HepG2 (cell line): Measurements from ENCODE around the gene ANGPTL2. TPM values are rescaled to one million over a fixed set of nuclear protein-coding genes. Genes with fewer than 3 reads are reported as not detected.
A peak's percentile ranks its signal among the peaks of the same experiment; 100 is the strongest.

Source experiments
- ATAC-seq: fragments of 200-7000 bp; cut with Tn5 transposase; 3 replicates; pipeline ENCODE4 v1.9.1; 2020; ENCODE audit warnings: mild to moderate bottlenecking, moderate library complexity
- BruUV-seq: library from RNA; stranded (reverse); fragments of 400-500 nt; replicated peaks from 2 replicates; lab custom pipeline; 2021; lab: Mats Ljungman, UMichigan
- CTCF ChIA-PET: fragments of 300-600 bp; formaldehyde crosslinking; extraction: SDS; loops from one replicate; lab custom pipeline; 2021; ENCODE audit warnings: low total read pairs, inconsistent platforms, low intra/inter-chr PET ratio; lab: Yijun Ruan, JAX
- POLR2A ChIA-PET: fragments of 350-600 bp; sonication (Branson Sonifier 250); formaldehyde crosslinking; loops from one replicate; lab custom pipeline; 2020; ENCODE audit warnings: antibody characterized with exemption, inconsistent platforms; lab: Yijun Ruan, JAX
- DNase-seq: peaks from one replicate; pipeline ENCODE4 v3.0.0-alpha.2; 2015; ENCODE audit warnings: low spot score
- FAIRE-seq: peaks from 3 replicates; lab custom pipeline; 2011; peaks lifted over from hg19 to GRCh38; lab: Jason Lieb, UNC
- H2AFZ ChIP-seq: one replicate; pipeline ENCODE4 v1.6.1; 2011; ENCODE audit warnings: low read length, inconsistent platforms
- H3K27ac ChIP-seq: fragments of 300-600 bp; 3 replicates; pipeline ENCODE4 v1.8.0; 2011; ENCODE audit warnings: mixed run types, mild to moderate bottlenecking, mixed read lengths, low read length, inconsistent platforms; ENCODE audit not compliant: insufficient read depth; ENCODE audit errors: extremely low read length
- H3K27me3 ChIP-seq, 2 experiments: fragments of 200-600 bp in 1 of 2; 2 replicates in 1 of 2; 3 replicates in 1 of 2; pipeline versions ENCODE4 v1.6.0 to v1.8.0; 2011; ENCODE audit warnings: low read length in 2 of 2, mild to moderate bottlenecking in 2 of 2, moderate library complexity in 2 of 2, inconsistent platforms in 1 of 2; ENCODE audit not compliant: insufficient read depth in 2 of 2, control insufficient read depth in 1 of 2
- H3K36me3 ChIP-seq, 2 experiments: fragments of 200-600 bp in 1 of 2; replicated peaks in 1 of 2; 2 replicates in 1 of 2; 3 replicates in 1 of 2; pipeline versions ENCODE4 v1.5.1 to v1.8.0; 2011; ENCODE audit warnings: low read length in 2 of 2, inconsistent platforms in 1 of 2; ENCODE audit not compliant: insufficient read depth in 2 of 2, control insufficient read depth in 1 of 2
- H3K4me1 ChIP-seq: 2 replicates; pipeline ENCODE4 v1.5.1; 2012; ENCODE audit warnings: low read length, inconsistent platforms; ENCODE audit not compliant: insufficient read depth
- H3K4me2 ChIP-seq: 2 replicates; pipeline ENCODE4 v1.6.0; 2011; ENCODE audit warnings: low read depth, low read length, inconsistent platforms
- H3K4me3 ChIP-seq, 3 experiments: fragments of 200-600 bp in 1 of 3; sonication (generic), shearing (Covaris generic) in 1 of 3; replicated peaks in 1 of 3; 2 replicates each; pipeline ENCODE4 v1.5.1; 2011 to 2016; ENCODE audit warnings: low read length in 3 of 3, inconsistent platforms in 2 of 3, low read depth in 2 of 3, mild to moderate bottlenecking in 2 of 3, control low read depth in 1 of 3, mixed read lengths in 1 of 3; ENCODE audit not compliant: insufficient read depth in 1 of 3
- H3K79me2 ChIP-seq: one replicate; pipeline ENCODE4 v1.6.1; 2011; ENCODE audit warnings: low read length, inconsistent platforms; ENCODE audit not compliant: insufficient read depth
- H3K9ac ChIP-seq: 2 replicates; pipeline ENCODE4 v1.6.0; 2011; ENCODE audit warnings: mild to moderate bottlenecking, low read depth, low read length, inconsistent platforms; ENCODE audit not compliant: insufficient read depth
- H3K9me3 ChIP-seq: 2 replicates; pipeline ENCODE4 v1.5.1; 2012; ENCODE audit warnings: mild to moderate bottlenecking, low read length
- H4K20me1 ChIP-seq: 2 replicates; pipeline ENCODE4 v1.6.0; 2011; ENCODE audit warnings: inconsistent platforms, mild to moderate bottlenecking, low read length, moderate library complexity; ENCODE audit not compliant: insufficient read depth
- CENPX ChIP-seq: sonication (generic); formaldehyde crosslinking; IDR thresholded peaks from 2 replicates; pipeline ENCODE4 v1.9.0; 2021; ENCODE audit warnings: mild to moderate bottlenecking, missing genetic modification reagents, moderate library complexity
- HOXA3 ChIP-seq: sonication (generic); formaldehyde crosslinking; IDR thresholded peaks from 2 replicates; pipeline ENCODE4 v1.5.0; 2020; ENCODE audit warnings: missing genetic modification reagents
- MXD1 ChIP-seq: sonication (generic); formaldehyde crosslinking; IDR thresholded peaks from 2 replicates; pipeline ENCODE4 v1.4.0; 2020; ENCODE audit warnings: mild to moderate bottlenecking, missing genetic modification reagents
- NCOA1 ChIP-seq: sonication (generic); formaldehyde crosslinking; IDR thresholded peaks from 2 replicates; pipeline ENCODE4 v1.9.0; 2021; ENCODE audit warnings: missing genetic modification reagents
- NFIB ChIP-seq: sonication (generic); formaldehyde crosslinking; IDR thresholded peaks from 2 replicates; pipeline ENCODE4 v1.9.0; 2021; ENCODE audit warnings: missing genetic modification reagents, mild to moderate bottlenecking, borderline replicate concordance
- PHF21A ChIP-seq: sonication (generic); formaldehyde crosslinking; IDR thresholded peaks from 2 replicates; pipeline ENCODE4 v1.5.0; 2020; ENCODE audit warnings: mild to moderate bottlenecking, missing genetic modification reagents
- TEAD3 ChIP-seq: optimal IDR thresholded peaks from 2 replicates; pipeline ENCODE3; 2016; ENCODE audit warnings: borderline replicate concordance
- TRIM24 ChIP-seq: sonication (generic); formaldehyde crosslinking; IDR thresholded peaks from 2 replicates; pipeline ENCODE4 v1.8.0; 2022; ENCODE audit warnings: mild to moderate bottlenecking, missing genetic modification reagents
- ZFP90 ChIP-seq: sonication (generic); formaldehyde crosslinking; IDR thresholded peaks from 2 replicates; pipeline ENCODE4 v1.8.0; 2022; ENCODE audit warnings: missing genetic modification reagents, mild to moderate bottlenecking, inconsistent platforms, borderline replicate concordance
- ZNF572 ChIP-seq: sonication (generic); formaldehyde crosslinking; IDR thresholded peaks from 2 replicates; pipeline ENCODE4 v1.5.1; 2020; ENCODE audit warnings: mild to moderate bottlenecking, missing genetic modification reagents
- WGBS: methylation state at CpG from one replicate; pipeline ENCODE4 v1.1.6; 2017; ENCODE audit warnings: low lambda C conversion rate; 5-methylcytosine and 5-hydroxymethylcytosine counted together
- in situ Hi-C: cut with HindIII; loops from 2 replicates; pipeline ENCODE4 v1.10.0; 2017; ENCODE audit warnings: low pct_unique_long_range_greater_than_20kb; ENCODE audit not compliant: extremely low pct_ligation_motif_present
- intact Hi-C: fragments of 100-400 bp; cut with micrococcal nuclease; formaldehyde crosslinking; loops from one replicate; pipeline ENCODE4 v1.10.0; 2022; ENCODE audit not compliant: unreplicated experiment
- polyA plus RNA-seq, 8 experiments: library from polyadenylated mRNA; depleted of rRNA in 3 of 8; stranded (reverse) in 7 of 8; unstranded in 1 of 8; fragments of >200 nt; fragmentation: Illumina TruSeq in 4 of 8; extraction: Trizol in 4 of 8; gene quantifications; 2 replicates each; pipeline versions ENCODE4 v1.2.1 to v1.2.3, GENCODE V29; 2011 to 2016; ENCODE audit warnings: low read depth in 4 of 8, missing spikeins in 1 of 8, mixed read lengths in 1 of 8; ENCODE audit not compliant: insufficient read depth in 1 of 8
- total RNA-seq, 5 experiments: library from RNA; depleted of rRNA; stranded (reverse); fragments of >200 nt; fragmentation: Illumina TruSeq; extraction: Trizol; gene quantifications; 2 replicates each; pipeline ENCODE4 v1.2.3, GENCODE V29; 2016; ENCODE audit warnings: low read depth in 1 of 5
- TF ChIP-seq, protein P1 (sequence below): sonication (generic); formaldehyde crosslinking; IDR thresholded peaks from 2 replicates; pipeline ENCODE4 v1.5.1; 2020; ENCODE audit warnings: mild to moderate bottlenecking, missing genetic modification reagents, moderate library complexity
- TF ChIP-seq, protein P2 (sequence below): sonication (generic); formaldehyde crosslinking; IDR thresholded peaks from 2 replicates; pipeline ENCODE4 v1.8.1; 2023; ENCODE audit warnings: mild to moderate bottlenecking, moderate library complexity, missing genetic modification reagents
- TF ChIP-seq, protein P3 (sequence below): sonication (generic); formaldehyde crosslinking; IDR thresholded peaks from 2 replicates; pipeline ENCODE4; 2020; ENCODE audit warnings: missing genetic modification reagents, mild to moderate bottlenecking, borderline replicate concordance

Gene ANGPTL2
- total and polyA plus RNA-seq, 2 of the 13 experiments (the other 11 are each of a cell fraction or from before 2014, with no cell fraction given), result 0.91 to 21.0 TPM

DNA sequence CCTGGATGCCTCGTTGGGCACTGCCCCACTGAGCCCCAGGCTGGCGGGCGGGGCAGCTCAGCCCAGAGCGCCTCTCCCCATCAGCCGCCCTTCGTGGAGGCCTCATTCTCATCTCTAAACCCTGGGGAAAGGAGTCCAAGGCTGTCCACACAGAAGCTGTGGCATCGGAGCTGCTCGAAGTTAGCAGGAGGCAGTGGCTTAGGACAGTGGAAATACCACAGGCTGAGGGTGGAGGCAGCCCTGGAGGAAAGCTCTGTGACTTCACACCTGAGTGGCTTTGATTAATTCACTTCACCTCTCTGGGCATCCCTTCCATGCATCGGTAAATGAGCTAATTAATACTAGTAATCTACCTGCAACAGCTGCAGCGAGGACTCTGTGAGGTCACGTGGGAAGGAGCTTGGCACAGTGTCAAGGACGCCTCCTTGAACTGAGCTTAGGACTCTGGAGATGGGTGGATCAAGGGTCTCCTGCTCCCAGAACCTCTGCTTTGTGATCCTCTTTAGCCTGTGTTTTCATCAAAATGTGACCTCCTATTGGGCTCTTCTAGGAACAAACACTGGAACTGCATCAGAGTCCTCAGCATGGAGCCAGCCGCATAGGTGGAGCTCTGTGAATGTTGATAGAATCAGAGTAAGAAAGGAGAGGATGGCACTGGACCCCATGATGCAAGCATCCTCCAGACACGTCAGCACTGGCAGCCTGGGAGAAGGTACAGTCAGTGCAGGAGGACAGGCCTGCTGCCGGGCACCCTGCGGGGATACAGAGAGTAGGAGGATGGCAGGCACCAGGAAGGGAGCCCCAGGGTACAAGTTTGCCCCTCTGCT lies 842 bp upstream of the ANGPTL2 start:
- H3K27me3 ChIP-seq, result no peaks in the 10 kb centered on the region; a peak in 1 of 5 replicates
- CTCF ChIA-PET, result no interaction called here
- FAIRE-seq (no peak), DNase-seq (no peak), ATAC-seq (peak; percentile 50)
- H3K4me2 ChIP-seq, result peak overlapping the region; percentile 78
- no TSS peak for BruUV-seq
- peaks cover 25% of the 10 kb centered on the region for H3K4me1 ChIP-seq
- H3K4me3 ChIP-seq, result peak overlapping the region; percentile 50 to 74 (median 60); a peak in 4 of 6 replicates
- in situ Hi-C loops, result no loop called here
- WGBS, result 60% methylated on average over 9 of the region's 16 CpGs
- intact Hi-C loops, result no loop called here
- H3K36me3 ChIP-seq, result no peaks in the 10 kb centered on the region
- POLR2A ChIA-PET, result interaction anchor here (1.1 to 1.4 kb wide), 3 partner anchors 8 to 14 kb away, joined by 3 to 7 read pairs (median 5); no protein-coding TSS in a partner anchor
- H3K9me3 ChIP-seq, result no peaks in the 10 kb centered on the region
- no peak overlapping the region for H3K9ac ChIP-seq
- H2AFZ ChIP-seq, result no peak overlapping the region
- H3K27ac ChIP-seq, result no peak overlapping the region
- H4K20me1 ChIP-seq, result no peaks in the 10 kb centered on the region
- H3K79me2 ChIP-seq, result no peaks in the 10 kb centered on the region
- 0 out of 2 replicates have a peak, but pooled peaks have one; percentile 65 for TF ChIP-seq NFIB (CRISPR knock-in tag)
- no peak for TF ChIP-seq NCOA1
- 0 out of 2 replicates have a peak, but pooled peaks have one; percentile 35 for TF ChIP-seq MXD1
- TF ChIP-seq, protein P1, sequence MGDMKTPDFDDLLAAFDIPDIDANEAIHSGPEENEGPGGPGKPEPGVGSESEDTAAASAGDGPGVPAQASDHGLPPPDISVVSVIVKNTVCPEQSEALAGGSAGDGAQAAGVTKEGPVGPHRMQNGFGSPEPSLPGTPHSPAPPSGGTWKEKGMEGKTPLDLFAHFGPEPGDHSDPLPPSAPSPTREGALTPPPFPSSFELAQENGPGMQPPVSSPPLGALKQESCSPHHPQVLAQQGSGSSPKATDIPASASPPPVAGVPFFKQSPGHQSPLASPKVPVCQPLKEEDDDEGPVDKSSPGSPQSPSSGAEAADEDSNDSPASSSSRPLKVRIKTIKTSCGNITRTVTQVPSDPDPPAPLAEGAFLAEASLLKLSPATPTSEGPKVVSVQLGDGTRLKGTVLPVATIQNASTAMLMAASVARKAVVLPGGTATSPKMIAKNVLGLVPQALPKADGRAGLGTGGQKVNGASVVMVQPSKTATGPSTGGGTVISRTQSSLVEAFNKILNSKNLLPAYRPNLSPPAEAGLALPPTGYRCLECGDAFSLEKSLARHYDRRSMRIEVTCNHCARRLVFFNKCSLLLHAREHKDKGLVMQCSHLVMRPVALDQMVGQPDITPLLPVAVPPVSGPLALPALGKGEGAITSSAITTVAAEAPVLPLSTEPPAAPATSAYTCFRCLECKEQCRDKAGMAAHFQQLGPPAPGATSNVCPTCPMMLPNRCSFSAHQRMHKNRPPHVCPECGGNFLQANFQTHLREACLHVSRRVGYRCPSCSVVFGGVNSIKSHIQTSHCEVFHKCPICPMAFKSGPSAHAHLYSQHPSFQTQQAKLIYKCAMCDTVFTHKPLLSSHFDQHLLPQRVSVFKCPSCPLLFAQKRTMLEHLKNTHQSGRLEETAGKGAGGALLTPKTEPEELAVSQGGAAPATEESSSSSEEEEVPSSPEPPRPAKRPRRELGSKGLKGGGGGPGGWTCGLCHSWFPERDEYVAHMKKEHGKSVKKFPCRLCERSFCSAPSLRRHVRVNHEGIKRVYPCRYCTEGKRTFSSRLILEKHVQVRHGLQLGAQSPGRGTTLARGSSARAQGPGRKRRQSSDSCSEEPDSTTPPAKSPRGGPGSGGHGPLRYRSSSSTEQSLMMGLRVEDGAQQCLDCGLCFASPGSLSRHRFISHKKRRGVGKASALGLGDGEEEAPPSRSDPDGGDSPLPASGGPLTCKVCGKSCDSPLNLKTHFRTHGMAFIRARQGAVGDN, result peak; percentile 72
- TF ChIP-seq, protein P2, sequence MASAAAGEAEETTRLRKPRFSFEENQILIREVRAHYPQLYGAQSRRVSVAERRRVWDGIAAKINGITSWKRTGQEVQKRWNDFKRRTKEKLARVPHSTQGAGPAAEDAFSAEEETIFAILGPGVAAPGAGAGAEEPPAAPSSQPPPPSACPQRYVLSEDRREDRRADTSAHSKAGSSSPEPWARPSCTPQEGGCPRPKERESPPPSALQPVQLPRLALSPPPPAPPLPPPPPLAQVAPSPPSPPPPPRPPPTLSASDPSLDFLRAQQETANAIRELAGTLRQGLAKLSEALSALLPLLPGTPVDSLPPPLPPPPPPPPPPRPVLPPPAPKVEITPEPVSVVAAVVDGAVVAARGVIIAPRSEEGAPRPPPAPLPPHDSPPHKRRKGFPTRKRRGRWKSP (CRISPR knock-in tag), result no peak
- 0 out of 2 replicates have a peak, but pooled peaks have one; percentile 22 for TF ChIP-seq TRIM24
- TF ChIP-seq HOXA3 (CRISPR knock-in tag), result no peak
- TF ChIP-seq TEAD3 (CRISPR knock-in tag), result peak; percentile 34
- no peak for TF ChIP-seq CENPX (CRISPR knock-in tag)
- TF ChIP-seq, protein P3, sequence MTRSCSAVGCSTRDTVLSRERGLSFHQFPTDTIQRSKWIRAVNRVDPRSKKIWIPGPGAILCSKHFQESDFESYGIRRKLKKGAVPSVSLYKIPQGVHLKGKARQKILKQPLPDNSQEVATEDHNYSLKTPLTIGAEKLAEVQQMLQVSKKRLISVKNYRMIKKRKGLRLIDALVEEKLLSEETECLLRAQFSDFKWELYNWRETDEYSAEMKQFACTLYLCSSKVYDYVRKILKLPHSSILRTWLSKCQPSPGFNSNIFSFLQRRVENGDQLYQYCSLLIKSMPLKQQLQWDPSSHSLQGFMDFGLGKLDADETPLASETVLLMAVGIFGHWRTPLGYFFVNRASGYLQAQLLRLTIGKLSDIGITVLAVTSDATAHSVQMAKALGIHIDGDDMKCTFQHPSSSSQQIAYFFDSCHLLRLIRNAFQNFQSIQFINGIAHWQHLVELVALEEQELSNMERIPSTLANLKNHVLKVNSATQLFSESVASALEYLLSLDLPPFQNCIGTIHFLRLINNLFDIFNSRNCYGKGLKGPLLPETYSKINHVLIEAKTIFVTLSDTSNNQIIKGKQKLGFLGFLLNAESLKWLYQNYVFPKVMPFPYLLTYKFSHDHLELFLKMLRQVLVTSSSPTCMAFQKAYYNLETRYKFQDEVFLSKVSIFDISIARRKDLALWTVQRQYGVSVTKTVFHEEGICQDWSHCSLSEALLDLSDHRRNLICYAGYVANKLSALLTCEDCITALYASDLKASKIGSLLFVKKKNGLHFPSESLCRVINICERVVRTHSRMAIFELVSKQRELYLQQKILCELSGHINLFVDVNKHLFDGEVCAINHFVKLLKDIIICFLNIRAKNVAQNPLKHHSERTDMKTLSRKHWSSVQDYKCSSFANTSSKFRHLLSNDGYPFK (CRISPR knock-in tag), result no peak
- TF ChIP-seq PHF21A, result 0 out of 2 replicates have a peak, but pooled peaks have one; percentile 6
- peak; percentile 37; the same call in 1 of the 2 replicates for TF ChIP-seq ZNF572
- TF ChIP-seq ZFP90, result no peak
